Neural cell (in vitro differentiated cells): ENCODE measurements around the gene SCNN1A. TPM values are rescaled to one million over a fixed set of nuclear protein-coding genes. Genes with fewer than 3 reads are reported as not detected.

Experiments
- H2AFZ ChIP-seq: fragments of 200-600, 300-800 bp; sonication (generic), shearing (Covaris generic); 2 replicates; pipeline ENCODE4 v1.6.0; 2014; ENCODE audit warnings: low read depth, mild to moderate bottlenecking, antibody characterized with exemption, low read length, moderate library complexity
- H3F3A ChIP-seq: fragments of 200-600 bp; shearing (Covaris generic); 2 replicates; pipeline ENCODE4 v1.6.1; 2016; ENCODE audit warnings: mild to moderate bottlenecking, moderate library complexity, mixed read lengths, antibody characterized with exemption, low read length; ENCODE audit not compliant: insufficient read depth, poor library complexity, severe bottlenecking
- H3K27ac ChIP-seq: fragments of 200-600, 300-800 bp; sonication (generic), shearing (Covaris generic); 2 replicates; pipeline ENCODE4 v1.5.1; 2014; ENCODE audit warnings: mild to moderate bottlenecking, low read length, moderate library complexity
- H3K27me3 ChIP-seq: fragments of 300-800, 200-600 bp; sonication (generic), shearing (Covaris generic); 2 replicates; pipeline ENCODE4 v1.6.0; 2014; ENCODE audit warnings: mild to moderate bottlenecking, low read depth, low read length, moderate library complexity; ENCODE audit not compliant: insufficient read depth
- H3K36me3 ChIP-seq: fragments of 300-800, 200-600 bp; sonication (generic), shearing (Covaris generic); 2 replicates; pipeline ENCODE4 v1.5.1; 2014; ENCODE audit warnings: mild to moderate bottlenecking, antibody characterized with exemption, low read length, moderate library complexity; ENCODE audit not compliant: insufficient read depth
- H3K4me2 ChIP-seq: fragments of 300-800, 200-600 bp; sonication (generic), shearing (Covaris generic); 2 replicates; pipeline ENCODE4 v1.6.0; 2014; ENCODE audit warnings: mild to moderate bottlenecking, low read length
- H3K4me3 ChIP-seq: fragments of 300-800, 200-600 bp; sonication (generic), shearing (Covaris generic); 2 replicates; pipeline ENCODE4 v1.5.1; 2014; ENCODE audit warnings: mild to moderate bottlenecking, low read length, moderate library complexity
- H3K79me2 ChIP-seq: fragments of 200-600 bp; shearing (Covaris generic); replicated peaks from 2 replicates; pipeline ENCODE4 v1.6.0; 2014; ENCODE audit warnings: mild to moderate bottlenecking, low read length, moderate library complexity; ENCODE audit not compliant: insufficient read depth
- H3K9ac ChIP-seq: fragments of 300-800, 200-600 bp; sonication (generic), shearing (Covaris generic); 2 replicates; pipeline ENCODE4 v1.6.1; 2016; ENCODE audit warnings: mild to moderate bottlenecking, low read length, mixed read lengths
- H3K9me2 ChIP-seq: fragments of 200-600 bp; shearing (Covaris generic); 2 replicates; pipeline ENCODE4 v1.6.1; 2016; ENCODE audit warnings: mild to moderate bottlenecking, low read length, mixed read lengths; ENCODE audit not compliant: insufficient read depth
- H3K9me3 ChIP-seq: fragments of 200-600, 300-800 bp; sonication (generic), shearing (Covaris generic); 2 replicates; pipeline ENCODE4 v1.6.1; 2016; ENCODE audit warnings: mild to moderate bottlenecking, mixed run types, low read length, moderate library complexity, mixed read lengths
- H4K20me1 ChIP-seq: fragments of 200-600 bp; shearing (Covaris generic); 2 replicates; pipeline ENCODE4 v1.6.1; 2016; ENCODE audit warnings: mild to moderate bottlenecking, mixed run types; ENCODE audit not compliant: insufficient read depth
- EP300 ChIP-seq: fragments of 450-650 bp; conservative IDR thresholded peaks from 2 replicates; pipeline ENCODE4 v1.6.1; 2014; ENCODE audit warnings: antibody characterized with exemption, mild to moderate bottlenecking, moderate library complexity; ENCODE audit not compliant: poor library complexity, severe bottlenecking
- EZH2 ChIP-seq: fragments of 200-600, 300-800 bp; shearing (Covaris generic), sonication (generic); IDR thresholded peaks from 2 replicates; pipeline ENCODE4 v1.6.1; 2014; ENCODE audit warnings: antibody characterized with exemption, low read length, borderline replicate concordance, mild to moderate bottlenecking; ENCODE audit not compliant: insufficient read depth, poor library complexity, severe bottlenecking
- MXI1 ChIP-seq: fragments of 450-650 bp; conservative IDR thresholded peaks from 2 replicates; pipeline ENCODE4 v1.6.1; 2014; ENCODE audit warnings: antibody characterized with exemption, mild to moderate bottlenecking; ENCODE audit not compliant: poor library complexity, severe bottlenecking
- POLR2AphosphoS5 ChIP-seq: IDR thresholded peaks from 2 replicates; pipeline ENCODE4 v1.6.1; 2012
- RAD21 ChIP-seq: fragments of 450-650 bp; conservative IDR thresholded peaks from 2 replicates; pipeline ENCODE4 v1.6.1; 2014; ENCODE audit warnings: antibody characterized with exemption, mild to moderate bottlenecking, moderate library complexity
- SMC3 ChIP-seq: fragments of 450-650 bp; conservative IDR thresholded peaks from 2 replicates; pipeline ENCODE4 v1.6.1; 2014; ENCODE audit warnings: antibody characterized with exemption, mild to moderate bottlenecking, moderate library complexity; ENCODE audit not compliant: poor library complexity
- TAF1 ChIP-seq: IDR thresholded peaks from 2 replicates; pipeline ENCODE4 v1.6.1; 2012; ENCODE audit warnings: low read depth
- polyA plus RNA-seq: library from polyadenylated mRNA; depleted of rRNA; stranded (reverse); fragments of >200 nt; gene quantifications from 2 replicates; pipeline ENCODE4 v1.2.3, GENCODE V29; 2014
- TF ChIP-seq, protein P1 (sequence below): fragments of 450-650 bp; IDR thresholded peaks from 2 replicates; pipeline ENCODE4 v1.5.1; 2014; ENCODE audit warnings: antibody characterized with exemption, mild to moderate bottlenecking, moderate library complexity; ENCODE audit not compliant: poor library complexity, severe bottlenecking
- TF ChIP-seq, protein P2 (sequence below): IDR thresholded peaks from 2 replicates; pipeline ENCODE4 v1.6.1; 2012; ENCODE audit warnings: borderline replicate concordance

Gene SCNN1A
- polyA plus RNA-seq, 1 donor from 2014 or later, result not detected

DNA sequence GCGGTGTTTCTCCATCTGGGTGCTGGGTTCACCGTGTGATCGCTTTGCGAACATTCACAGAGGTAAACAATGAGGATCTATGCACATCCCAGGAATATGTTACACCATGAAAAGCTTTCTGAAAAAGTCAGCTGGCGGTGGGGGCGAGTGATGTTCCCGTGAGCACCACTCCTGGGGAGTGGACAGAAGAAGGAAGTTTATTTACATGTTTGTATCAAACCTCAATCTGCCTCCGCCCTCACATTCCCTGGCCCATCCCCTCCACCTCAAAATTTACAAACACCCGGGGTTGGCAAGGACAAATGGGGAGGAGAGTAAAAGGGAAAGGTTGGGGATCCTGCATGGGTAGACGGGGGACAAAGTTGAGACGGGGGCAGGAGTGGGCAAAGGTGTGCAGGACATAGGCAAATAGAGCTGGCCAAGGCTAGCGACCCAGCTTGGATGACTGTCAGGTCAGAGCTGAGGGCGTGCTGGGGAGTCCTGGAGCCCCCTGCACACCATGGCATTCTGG, 40.4 kb downstream of the SCNN1A start:
- Histone ChIP-seq H2AFZ (no peak overlapping the region), H4K20me1 (no peaks in the 10 kb centered on the region), H3K4me2 (no peak overlapping the region), H3F3A (no peaks in the 10 kb centered on the region), H3K27me3 (no peaks in the 10 kb centered on the region), H3K9me3 (no peaks in the 10 kb centered on the region), H3K79me2 (no peaks in the 10 kb centered on the region), H3K4me3 (no peak overlapping the region), H3K27ac (no peak overlapping the region), H3K9ac (no peak overlapping the region), H3K9me2 (no peaks in the 10 kb centered on the region), H3K36me3 (no peaks in the 10 kb centered on the region)
- TF ChIP-seq, protein P1, sequence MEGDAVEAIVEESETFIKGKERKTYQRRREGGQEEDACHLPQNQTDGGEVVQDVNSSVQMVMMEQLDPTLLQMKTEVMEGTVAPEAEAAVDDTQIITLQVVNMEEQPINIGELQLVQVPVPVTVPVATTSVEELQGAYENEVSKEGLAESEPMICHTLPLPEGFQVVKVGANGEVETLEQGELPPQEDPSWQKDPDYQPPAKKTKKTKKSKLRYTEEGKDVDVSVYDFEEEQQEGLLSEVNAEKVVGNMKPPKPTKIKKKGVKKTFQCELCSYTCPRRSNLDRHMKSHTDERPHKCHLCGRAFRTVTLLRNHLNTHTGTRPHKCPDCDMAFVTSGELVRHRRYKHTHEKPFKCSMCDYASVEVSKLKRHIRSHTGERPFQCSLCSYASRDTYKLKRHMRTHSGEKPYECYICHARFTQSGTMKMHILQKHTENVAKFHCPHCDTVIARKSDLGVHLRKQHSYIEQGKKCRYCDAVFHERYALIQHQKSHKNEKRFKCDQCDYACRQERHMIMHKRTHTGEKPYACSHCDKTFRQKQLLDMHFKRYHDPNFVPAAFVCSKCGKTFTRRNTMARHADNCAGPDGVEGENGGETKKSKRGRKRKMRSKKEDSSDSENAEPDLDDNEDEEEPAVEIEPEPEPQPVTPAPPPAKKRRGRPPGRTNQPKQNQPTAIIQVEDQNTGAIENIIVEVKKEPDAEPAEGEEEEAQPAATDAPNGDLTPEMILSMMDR, result no peak
- TF ChIP-seq EZH2 (no peak), TAF1 (no peak), EP300 (no peak), SMC3 (no peak)

GRCh38 chr12:6334359-6334758, 41.0 kb downstream of the SCNN1A start:
- TF ChIP-seq, protein P1, result no peak
- TF ChIP-seq POLR2AphosphoS5 (no peak), RAD21 (no peak), EP300 (no peak), TAF1 (no peak), EZH2 (no peak), MXI1 (no peak), SMC3 (no peak)
- TF ChIP-seq, protein P2, sequence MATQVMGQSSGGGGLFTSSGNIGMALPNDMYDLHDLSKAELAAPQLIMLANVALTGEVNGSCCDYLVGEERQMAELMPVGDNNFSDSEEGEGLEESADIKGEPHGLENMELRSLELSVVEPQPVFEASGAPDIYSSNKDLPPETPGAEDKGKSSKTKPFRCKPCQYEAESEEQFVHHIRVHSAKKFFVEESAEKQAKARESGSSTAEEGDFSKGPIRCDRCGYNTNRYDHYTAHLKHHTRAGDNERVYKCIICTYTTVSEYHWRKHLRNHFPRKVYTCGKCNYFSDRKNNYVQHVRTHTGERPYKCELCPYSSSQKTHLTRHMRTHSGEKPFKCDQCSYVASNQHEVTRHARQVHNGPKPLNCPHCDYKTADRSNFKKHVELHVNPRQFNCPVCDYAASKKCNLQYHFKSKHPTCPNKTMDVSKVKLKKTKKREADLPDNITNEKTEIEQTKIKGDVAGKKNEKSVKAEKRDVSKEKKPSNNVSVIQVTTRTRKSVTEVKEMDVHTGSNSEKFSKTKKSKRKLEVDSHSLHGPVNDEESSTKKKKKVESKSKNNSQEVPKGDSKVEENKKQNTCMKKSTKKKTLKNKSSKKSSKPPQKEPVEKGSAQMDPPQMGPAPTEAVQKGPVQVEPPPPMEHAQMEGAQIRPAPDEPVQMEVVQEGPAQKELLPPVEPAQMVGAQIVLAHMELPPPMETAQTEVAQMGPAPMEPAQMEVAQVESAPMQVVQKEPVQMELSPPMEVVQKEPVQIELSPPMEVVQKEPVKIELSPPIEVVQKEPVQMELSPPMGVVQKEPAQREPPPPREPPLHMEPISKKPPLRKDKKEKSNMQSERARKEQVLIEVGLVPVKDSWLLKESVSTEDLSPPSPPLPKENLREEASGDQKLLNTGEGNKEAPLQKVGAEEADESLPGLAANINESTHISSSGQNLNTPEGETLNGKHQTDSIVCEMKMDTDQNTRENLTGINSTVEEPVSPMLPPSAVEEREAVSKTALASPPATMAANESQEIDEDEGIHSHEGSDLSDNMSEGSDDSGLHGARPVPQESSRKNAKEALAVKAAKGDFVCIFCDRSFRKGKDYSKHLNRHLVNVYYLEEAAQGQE, result no peak
- Histone ChIP-seq H3K27ac (no peak overlapping the region), H3K27me3 (no peaks in the 10 kb centered on the region), H3K9me3 (no peaks in the 10 kb centered on the region), H3F3A (no peaks in the 10 kb centered on the region), H3K79me2 (no peaks in the 10 kb centered on the region), H3K9ac (no peak overlapping the region), H3K9me2 (no peaks in the 10 kb centered on the region), H2AFZ (no peak overlapping the region), H3K36me3 (no peaks in the 10 kb centered on the region), H4K20me1 (no peaks in the 10 kb centered on the region), H3K4me2 (no peak overlapping the region), H3K4me3 (no peak overlapping the region)
